ENCODE measurements around the gene HSD3B2. TPM values are rescaled to one million over a fixed set of nuclear protein-coding genes. Genes with fewer than 3 reads are reported as not detected.

Gene HSD3B2
- polyA plus RNA-seq, 1 experiment: not detected

- DNase-seq (ENCODE audit: low read depth): no peak
- CTCF ChIA-PET: no interaction called here
- Histone ChIP-seq H3K27me3 (ENCODE audit: control insufficient read depth, insufficient read depth, low read length) (no peaks in the 10 kb centered on the region), H3K4me3 (ENCODE audit: low read depth, low read length) (no peak overlapping the region), H3K36me3 (ENCODE audit: control insufficient read depth, insufficient read depth, low read length) (no peaks in the 10 kb centered on the region)
- no peak for TF ChIP-seq CTCF (IDR thresholded peaks at IDR 0.05; ENCODE audit: insufficient read depth, low read depth, low read length)
- POLR2A ChIA-PET: no interaction called here
Observed at GRCh38 chr1:119448127-119448511, 33.2 kb downstream of the HSD3B2 start.

GRCh38 chr1:119449971-119450370 lies 35.0 kb downstream of the HSD3B2 start:
- CTCF ChIA-PET: no interaction called here

GRCh38 chr1:119451158-119451557 lies 36.2 kb downstream of the HSD3B2 start:
- H3K27me3 ChIP-seq (ENCODE audit: control insufficient read depth, insufficient read depth, low read length): no peaks in the 10 kb centered on the region
- no peak for TF ChIP-seq CTCF (IDR thresholded peaks at IDR 0.05; ENCODE audit: insufficient read depth, low read depth, low read length)
- no peak for DNase-seq (ENCODE audit: low read depth)
- H3K4me3 ChIP-seq (ENCODE audit: low read depth, low read length): no peak overlapping the region
- POLR2A ChIA-PET: no interaction called here
- H3K36me3 ChIP-seq (ENCODE audit: control insufficient read depth, insufficient read depth, low read length): no peaks in the 10 kb centered on the region
- CTCF ChIA-PET: no interaction called here

More at GRCh38 chr1:119449971-119450370, 35.0 kb downstream of the HSD3B2 start:
- H3K36me3 ChIP-seq (ENCODE audit: control insufficient read depth, insufficient read depth, low read length): no peaks in the 10 kb centered on the region
- DNase-seq (ENCODE audit: low read depth): no peak
- H3K27me3 ChIP-seq (ENCODE audit: control insufficient read depth, insufficient read depth, low read length): no peaks in the 10 kb centered on the region
- H3K4me3 ChIP-seq (ENCODE audit: low read depth, low read length): no peak overlapping the region
- POLR2A ChIA-PET: no interaction called here
- no peak for TF ChIP-seq CTCF (IDR thresholded peaks at IDR 0.05; ENCODE audit: insufficient read depth, low read depth, low read length)

GRCh38 chr1:119452091-119452490 lies 37.1 kb downstream of the HSD3B2 start:
- no peak for DNase-seq (ENCODE audit: low read depth)
- Histone ChIP-seq H3K4me3 (ENCODE audit: low read depth, low read length) (no peak overlapping the region), H3K36me3 (ENCODE audit: control insufficient read depth, insufficient read depth, low read length) (no peaks in the 10 kb centered on the region), H3K27me3 (ENCODE audit: control insufficient read depth, insufficient read depth, low read length) (no peaks in the 10 kb centered on the region)
- POLR2A ChIA-PET: no interaction called here
- TF ChIP-seq CTCF (IDR thresholded peaks at IDR 0.05; ENCODE audit: insufficient read depth, low read depth, low read length): no peak
- CTCF ChIA-PET: no interaction called here

GRCh38 chr1:119453021-119453420 lies 38.1 kb downstream of the HSD3B2 start:
- POLR2A ChIA-PET: no interaction called here
- H3K27me3 ChIP-seq (ENCODE audit: control insufficient read depth, insufficient read depth, low read length): no peaks in the 10 kb centered on the region
- peak; percentile 13 for DNase-seq (ENCODE audit: low read depth)
- no peak for TF ChIP-seq CTCF (IDR thresholded peaks at IDR 0.05; ENCODE audit: insufficient read depth, low read depth, low read length)
- CTCF ChIA-PET: interaction anchor here (0.6 kb wide), 1 partner anchor 91 kb away, joined by 3 read pairs; no protein-coding TSS in a partner anchor
- no peak overlapping the region for H3K4me3 ChIP-seq (ENCODE audit: low read depth, low read length)
- no peaks in the 10 kb centered on the region for H3K36me3 ChIP-seq (ENCODE audit: control insufficient read depth, insufficient read depth, low read length)
